Liver (tissue), 9 donors: ENCODE results near the gene MYMK. TPM values are rescaled to one million over a fixed set of nuclear protein-coding genes. Genes with fewer than 3 reads are reported as not detected.

Source experiments
- DNase-seq: peaks from one replicate; pipeline ENCODE4 v3.0.0-alpha.2; 2017; ENCODE audit warnings: low spot score
- H3K27ac ChIP-seq, 2 donors: one replicate each; pipeline ENCODE4 v1.7.0; 2013; ENCODE audit warnings: inconsistent platforms in 2 of 2, low read length in 2 of 2, control low read depth in 1 of 2, low read depth in 1 of 2, mild to moderate bottlenecking in 1 of 2
- H3K27me3 ChIP-seq, 4 donors: one replicate each; pipeline versions ENCODE4 v1.6.1 to v1.7.0; 2013; ENCODE audit warnings: low read length in 3 of 4, inconsistent platforms in 1 of 4, mild to moderate bottlenecking in 1 of 4, moderate library complexity in 1 of 4; ENCODE audit not compliant: control insufficient read depth in 4 of 4, insufficient read depth in 4 of 4
- H3K36me3 ChIP-seq, 4 donors: one replicate each; pipeline versions ENCODE4 v1.6.1 to v1.7.0; 2013; ENCODE audit warnings: low read length in 3 of 4, mild to moderate bottlenecking in 3 of 4, low read depth in 1 of 4, moderate library complexity in 1 of 4; ENCODE audit not compliant: control insufficient read depth in 4 of 4, insufficient read depth in 3 of 4
- H3K4me1 ChIP-seq, 4 donors: one replicate each; pipeline versions ENCODE4 v1.6.1 to v1.7.0; 2013; ENCODE audit warnings: low read length in 3 of 4, mild to moderate bottlenecking in 3 of 4, moderate library complexity in 1 of 4; ENCODE audit not compliant: control insufficient read depth in 4 of 4, insufficient read depth in 4 of 4
- H3K4me3 ChIP-seq, 3 donors: one replicate each; pipeline versions ENCODE4 v1.6.1 to v1.7.0; 2013; ENCODE audit warnings: low read length in 3 of 3, control low read depth in 1 of 3, low read depth in 1 of 3, mild to moderate bottlenecking in 1 of 3
- H3K9ac ChIP-seq, 2 donors: one replicate each; pipeline ENCODE4 v1.7.0; 2013; ENCODE audit warnings: low read length in 2 of 2, mild to moderate bottlenecking in 2 of 2, moderate library complexity in 2 of 2, control low read depth in 1 of 2, low read depth in 1 of 2
- H3K9me3 ChIP-seq, 4 donors: one replicate each; pipeline versions ENCODE4 v1.6.1 to v1.7.0; 2013; ENCODE audit warnings: low read length in 3 of 4; ENCODE audit not compliant: control insufficient read depth in 4 of 4
- ATF3 ChIP-seq: IDR thresholded peaks from 2 replicates; pipeline ENCODE4 v1.6.1; 2016; ENCODE audit warnings: antibody characterized with exemption
- CTCF ChIP-seq: fragments of 150-350 bp; IDR thresholded peaks from 2 replicates; pipeline ENCODE4 v1.5.1; 2017; ENCODE audit warnings: improper control_type of control experiment, low read depth, low read length; ENCODE audit not compliant: missing input control
- EGR1 ChIP-seq, 2 donors: IDR thresholded peaks; 2 replicates each; pipeline ENCODE4 v1.6.1; 2016 to 2018; ENCODE audit warnings: antibody characterized with exemption in 2 of 2, low read depth in 2 of 2
- FOXA1 ChIP-seq: IDR thresholded peaks from 2 replicates; pipeline ENCODE4 v1.6.1; 2016; ENCODE audit warnings: antibody characterized with exemption
- FOXA2 ChIP-seq: IDR thresholded peaks from 2 replicates; pipeline ENCODE4 v1.6.1; 2016; ENCODE audit warnings: antibody characterized with exemption
- GABPA ChIP-seq, 2 donors: IDR thresholded peaks in 1 of 2; conservative IDR thresholded peaks in 1 of 2; 2 replicates each; pipeline ENCODE4 v1.6.1; 2016; ENCODE audit warnings: antibody characterized with exemption in 2 of 2, mild to moderate bottlenecking in 1 of 2, moderate library complexity in 1 of 2
- HNF4A ChIP-seq, 2 donors: conservative IDR thresholded peaks; 2 replicates each; pipeline ENCODE4 v1.6.1; 2016; ENCODE audit warnings: antibody characterized with exemption in 2 of 2, mild to moderate bottlenecking in 2 of 2
- HNF4G ChIP-seq: IDR thresholded peaks from 2 replicates; pipeline ENCODE4 v1.6.1; 2016; ENCODE audit warnings: antibody characterized with exemption
- JUND ChIP-seq, 2 donors: IDR thresholded peaks; 2 replicates each; pipeline ENCODE4 v1.6.1; 2016; ENCODE audit warnings: antibody characterized with exemption in 2 of 2
- MAX ChIP-seq: IDR thresholded peaks from 2 replicates; pipeline ENCODE4 v1.6.1; 2016; ENCODE audit warnings: antibody characterized with exemption
- NR2F2 ChIP-seq: IDR thresholded peaks from 2 replicates; pipeline ENCODE4 v1.6.1; 2016; ENCODE audit warnings: antibody characterized with exemption
- RAD21 ChIP-seq, 2 donors: IDR thresholded peaks; 2 replicates each; pipeline ENCODE4 v1.6.1; 2016; ENCODE audit warnings: antibody characterized with exemption in 2 of 2, mild to moderate bottlenecking in 2 of 2
- REST ChIP-seq: IDR thresholded peaks from 2 replicates; pipeline ENCODE4 v1.6.1; 2016; ENCODE audit warnings: antibody characterized with exemption, mild to moderate bottlenecking
- RXRA ChIP-seq, 2 donors: IDR thresholded peaks; 2 replicates each; pipeline ENCODE4 v1.6.1; 2017 to 2018; ENCODE audit warnings: antibody characterized with exemption in 2 of 2, mild to moderate bottlenecking in 1 of 2
- SP1 ChIP-seq: IDR thresholded peaks from 2 replicates; pipeline ENCODE4 v1.6.1; 2018; ENCODE audit warnings: antibody characterized with exemption, mild to moderate bottlenecking
- TAF1 ChIP-seq: conservative IDR thresholded peaks from 2 replicates; pipeline ENCODE4 v1.6.1; 2016; ENCODE audit warnings: antibody characterized with exemption, mild to moderate bottlenecking
- YY1 ChIP-seq: IDR thresholded peaks from 2 replicates; pipeline ENCODE4 v1.6.1; 2016; ENCODE audit warnings: antibody characterized with exemption, mild to moderate bottlenecking
- ZBTB33 ChIP-seq: IDR thresholded peaks from 2 replicates; pipeline ENCODE4 v1.6.1; 2016; ENCODE audit warnings: antibody characterized with exemption
- WGBS: extraction: QIAGEN DNeasy Blood & Tissue Kit; methylation state at CpG from one replicate; pipeline ENCODE4 v1.1.7; 2013; 5-methylcytosine and 5-hydroxymethylcytosine counted together
- polyA plus RNA-seq, 2 donors: library from polyadenylated mRNA; stranded (reverse) in 1 of 2; unstranded in 1 of 2; fragments of 200-250 nt in 1 of 2; fragments of >200 nt in 1 of 2; fragmentation: Nextera tagmentation in 1 of 2; extraction: Ambion mirVana in 1 of 2; gene quantifications; one replicate each; pipeline versions ENCODE4 v1.2.1 to v1.2.3, GENCODE V29; 2013 to 2015
- total RNA-seq, 2 donors: library from RNA; depleted of rRNA; stranded (reverse); fragments of >200 nt; gene quantifications; one replicate each; pipeline ENCODE4 v1.2.3, GENCODE V29; 2014
- donor health status: healthy.
- donor health status: healthy.
- donor health status: healthy.
- donor health status: healthy.
- donor health status: healthy.

Gene MYMK
- total and polyA plus RNA-seq, 4 donors = not detected

GRCh38 chr9:133505186-133505830, 19.5 kb downstream of the MYMK start (continued):
- TF ChIP-seq ATF3 (no peak), CTCF (no peak), SP1 (no peak), YY1 (no peak), JUND (IDR thresholded peaks at IDR 0.05) (no peak)

- no peaks in the 10 kb centered on the region for H3K36me3 ChIP-seq
- no peak for TF ChIP-seq RAD21 (IDR thresholded peaks at IDR 0.05)
- TF ChIP-seq YY1 = no peak
- no peak for TF ChIP-seq TAF1
- no peak for TF ChIP-seq ATF3
- no peak for TF ChIP-seq HNF4A (conservative IDR thresholded peaks at IDR 0.05)
- no peak for TF ChIP-seq FOXA2
- no peak for TF ChIP-seq HNF4G
- no peak for TF ChIP-seq ZBTB33
- no peak for TF ChIP-seq EGR1 (IDR thresholded peaks at IDR 0.05; ENCODE audit: low read depth in 2 of 2)
- TF ChIP-seq REST = no peak
- no peak for TF ChIP-seq SP1
- TF ChIP-seq GABPA (IDR thresholded peaks at IDR 0.05 in 1 of 2, conservative IDR thresholded peaks at IDR 0.05 in 1 of 2) = no peak
- no peak for TF ChIP-seq MAX
- TF ChIP-seq RXRA (IDR thresholded peaks at IDR 0.05) = no peak
- no peak for TF ChIP-seq NR2F2
- TF ChIP-seq FOXA1 = no peak
- TF ChIP-seq JUND (IDR thresholded peaks at IDR 0.05) = no peak
- DNase-seq = no peak
- WGBS = 97% methylated on average over 1 of the region's 1 CpG
- no peak overlapping the region for H3K9ac ChIP-seq
- no peak overlapping the region for H3K4me3 ChIP-seq
- no peak overlapping the region for H3K27ac ChIP-seq
- H3K4me1 ChIP-seq = peaks cover 7 to 35% (median 21%) of the 10 kb centered on the region in 4 donors
- H3K27me3 ChIP-seq = no peaks in the 10 kb centered on the region
- peaks cover 0 to 9% (median 1%) of the 10 kb centered on the region in 4 donors for H3K9me3 ChIP-seq
Measured at GRCh38 chr9:133502112-133502511, 22.6 kb downstream of the MYMK start.
